Measurements from ENCODE around the gene MAEA. TPM values are rescaled to one million over a fixed set of nuclear protein-coding genes. Genes with fewer than 3 reads are reported as not detected.

Gene MAEA
- total RNA-seq, 1 donor from 2014 or later, result 56.3 TPM

DNA sequence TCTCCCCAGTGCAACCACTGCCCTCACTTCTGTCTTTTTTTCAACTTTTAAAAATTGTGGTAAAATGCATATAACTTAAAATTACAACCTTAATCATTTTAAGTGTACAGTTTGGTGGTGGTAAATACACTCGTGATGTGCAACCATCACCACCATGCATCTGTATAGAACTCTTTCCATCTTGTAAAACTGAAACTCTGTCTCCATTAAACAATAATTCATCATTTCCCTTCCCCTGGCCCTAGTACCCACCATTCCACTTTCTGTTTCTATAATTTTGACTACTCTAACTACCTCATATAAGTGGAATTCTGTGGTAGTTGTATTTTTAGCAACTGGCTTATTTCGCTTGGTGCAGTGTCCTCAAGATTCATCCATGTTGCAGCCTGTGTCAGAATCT lies 34.0 kb upstream of the MAEA start:
- no peak for DNase-seq (ENCODE audit: low spot score)
- H3K9me3 Mint-ChIP-seq (ENCODE audit: low read depth), result peaks cover 53% of the 10 kb centered on the region

DNA sequence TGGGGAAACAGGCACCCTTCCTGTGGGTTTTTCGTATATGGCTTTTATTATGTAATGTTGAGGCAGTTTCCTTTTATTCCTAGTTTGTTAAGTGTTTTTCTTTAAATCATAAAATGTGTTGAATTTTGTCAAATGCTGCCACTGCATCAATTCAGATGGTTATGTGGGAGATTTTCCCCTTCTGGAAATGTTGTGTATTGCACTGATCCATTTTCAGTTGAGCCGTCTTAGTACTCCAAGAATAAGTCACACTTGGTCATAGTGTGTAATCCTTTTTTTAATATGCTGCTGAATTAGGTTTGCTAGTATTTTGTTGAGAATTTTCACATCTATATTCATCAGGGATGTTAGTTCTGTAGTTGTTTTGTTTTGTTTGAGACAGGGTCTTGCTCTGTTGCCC lies 31.2 kb upstream of the MAEA start:
- Mint-ChIP-seq H3K9me3 (ENCODE audit: low read depth) (peaks cover 40% of the 10 kb centered on the region), H3K27ac (ENCODE audit: unreplicated experiment) (no peak overlapping the region), H3K4me3 (ENCODE audit: unreplicated experiment) (no peak overlapping the region), H3K27me3 (ENCODE audit: low read depth) (no peaks in the 10 kb centered on the region), H3K4me1 (ENCODE audit: low read depth) (no peaks in the 10 kb centered on the region), H3K36me3 (ENCODE audit: low read depth) (peaks cover 15% of the 10 kb centered on the region)
- TF ChIP-seq, protein P1, sequence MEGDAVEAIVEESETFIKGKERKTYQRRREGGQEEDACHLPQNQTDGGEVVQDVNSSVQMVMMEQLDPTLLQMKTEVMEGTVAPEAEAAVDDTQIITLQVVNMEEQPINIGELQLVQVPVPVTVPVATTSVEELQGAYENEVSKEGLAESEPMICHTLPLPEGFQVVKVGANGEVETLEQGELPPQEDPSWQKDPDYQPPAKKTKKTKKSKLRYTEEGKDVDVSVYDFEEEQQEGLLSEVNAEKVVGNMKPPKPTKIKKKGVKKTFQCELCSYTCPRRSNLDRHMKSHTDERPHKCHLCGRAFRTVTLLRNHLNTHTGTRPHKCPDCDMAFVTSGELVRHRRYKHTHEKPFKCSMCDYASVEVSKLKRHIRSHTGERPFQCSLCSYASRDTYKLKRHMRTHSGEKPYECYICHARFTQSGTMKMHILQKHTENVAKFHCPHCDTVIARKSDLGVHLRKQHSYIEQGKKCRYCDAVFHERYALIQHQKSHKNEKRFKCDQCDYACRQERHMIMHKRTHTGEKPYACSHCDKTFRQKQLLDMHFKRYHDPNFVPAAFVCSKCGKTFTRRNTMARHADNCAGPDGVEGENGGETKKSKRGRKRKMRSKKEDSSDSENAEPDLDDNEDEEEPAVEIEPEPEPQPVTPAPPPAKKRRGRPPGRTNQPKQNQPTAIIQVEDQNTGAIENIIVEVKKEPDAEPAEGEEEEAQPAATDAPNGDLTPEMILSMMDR (IDR thresholded peaks at IDR 0.05), result peak; percentile 37
- no peak for DNase-seq (ENCODE audit: low spot score)

More for the DNA sequence above, 34.0 kb upstream of the MAEA start:
- Mint-ChIP-seq H3K36me3 (ENCODE audit: low read depth) (peaks cover 27% of the 10 kb centered on the region), H3K27me3 (ENCODE audit: low read depth) (no peaks in the 10 kb centered on the region), H3K4me1 (ENCODE audit: low read depth) (peaks cover 6% of the 10 kb centered on the region), H3K4me3 (ENCODE audit: unreplicated experiment) (no peak overlapping the region), H3K27ac (ENCODE audit: unreplicated experiment) (no peak overlapping the region)
- TF ChIP-seq, protein P1 (IDR thresholded peaks at IDR 0.05), result no peak

DNA sequence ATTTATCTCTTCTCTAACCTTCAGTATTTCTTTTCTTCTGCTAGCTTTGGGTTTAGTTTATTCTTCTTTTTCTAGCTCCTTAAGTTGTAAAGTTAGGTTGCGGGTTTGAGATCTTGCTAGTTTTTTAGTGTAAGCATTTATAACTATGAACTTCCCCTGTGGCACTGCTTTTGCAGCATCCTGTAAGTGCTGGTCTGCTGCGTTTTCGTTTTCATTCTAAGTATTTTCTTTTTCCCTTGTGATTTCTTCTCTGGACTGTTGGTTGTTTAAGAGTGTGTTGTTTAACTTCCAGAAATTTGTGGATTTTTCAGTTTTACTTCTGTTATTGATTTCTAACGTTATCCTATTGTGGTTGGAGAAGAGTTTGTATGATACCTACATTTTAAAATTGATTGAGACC lies 29.7 kb upstream of the MAEA start:
- peaks cover 10% of the 10 kb centered on the region for H3K36me3 Mint-ChIP-seq (ENCODE audit: low read depth)
- H3K4me3 Mint-ChIP-seq (ENCODE audit: unreplicated experiment), result no peak overlapping the region
- H3K4me1 Mint-ChIP-seq (ENCODE audit: low read depth), result no peaks in the 10 kb centered on the region
- peaks cover 25% of the 10 kb centered on the region for H3K9me3 Mint-ChIP-seq (ENCODE audit: low read depth)
- no peak overlapping the region for H3K27ac Mint-ChIP-seq (ENCODE audit: unreplicated experiment)
- TF ChIP-seq, protein P1 (IDR thresholded peaks at IDR 0.05), result no peak
- no peaks in the 10 kb centered on the region for H3K27me3 Mint-ChIP-seq (ENCODE audit: low read depth)
- DNase-seq (ENCODE audit: low spot score), result no peak

DNA sequence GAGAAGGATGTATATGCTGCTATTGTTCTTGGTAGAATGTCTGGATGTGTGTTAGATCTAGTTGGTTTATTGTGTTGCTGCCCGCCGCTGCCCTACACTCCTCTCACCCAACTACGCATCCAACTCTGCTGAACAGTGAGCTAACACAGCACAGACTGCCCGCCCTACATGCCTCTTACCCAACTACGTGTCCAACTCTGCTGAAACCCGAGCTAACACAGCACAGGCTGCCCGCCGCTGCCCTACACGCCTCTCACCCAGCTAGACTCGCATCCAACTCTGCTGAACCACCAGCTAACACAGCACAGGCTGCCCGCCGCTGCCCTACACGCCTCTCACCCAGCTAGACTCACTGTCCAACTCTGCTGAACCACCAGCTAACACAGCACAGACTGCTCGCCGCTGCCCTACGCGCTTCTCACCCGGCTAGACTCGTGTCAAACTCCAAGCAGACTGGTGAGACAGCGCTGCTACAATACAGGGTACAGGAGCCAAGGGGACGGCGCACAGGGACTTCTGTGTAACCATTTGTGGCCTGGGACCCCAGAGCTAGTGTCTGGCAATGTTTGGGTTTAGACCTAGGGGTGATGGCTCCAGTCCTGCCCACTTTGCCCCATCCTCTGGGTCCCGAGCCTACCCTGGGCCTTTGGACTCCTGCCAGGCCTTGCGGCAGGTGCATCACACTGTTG lies 29.1 kb upstream of the MAEA start:
- Mint-ChIP-seq H3K9me3 (ENCODE audit: low read depth) (peaks cover 21% of the 10 kb centered on the region), H3K36me3 (ENCODE audit: low read depth) (peaks cover 10% of the 10 kb centered on the region), H3K4me1 (ENCODE audit: low read depth) (no peaks in the 10 kb centered on the region), H3K4me3 (ENCODE audit: unreplicated experiment) (no peak overlapping the region), H3K27me3 (ENCODE audit: low read depth) (no peaks in the 10 kb centered on the region), H3K27ac (ENCODE audit: unreplicated experiment) (no peak overlapping the region)
- DNase-seq (ENCODE audit: low spot score), result peak; percentile 85
- TF ChIP-seq, protein P1 (IDR thresholded peaks at IDR 0.05), result no peak

DNA sequence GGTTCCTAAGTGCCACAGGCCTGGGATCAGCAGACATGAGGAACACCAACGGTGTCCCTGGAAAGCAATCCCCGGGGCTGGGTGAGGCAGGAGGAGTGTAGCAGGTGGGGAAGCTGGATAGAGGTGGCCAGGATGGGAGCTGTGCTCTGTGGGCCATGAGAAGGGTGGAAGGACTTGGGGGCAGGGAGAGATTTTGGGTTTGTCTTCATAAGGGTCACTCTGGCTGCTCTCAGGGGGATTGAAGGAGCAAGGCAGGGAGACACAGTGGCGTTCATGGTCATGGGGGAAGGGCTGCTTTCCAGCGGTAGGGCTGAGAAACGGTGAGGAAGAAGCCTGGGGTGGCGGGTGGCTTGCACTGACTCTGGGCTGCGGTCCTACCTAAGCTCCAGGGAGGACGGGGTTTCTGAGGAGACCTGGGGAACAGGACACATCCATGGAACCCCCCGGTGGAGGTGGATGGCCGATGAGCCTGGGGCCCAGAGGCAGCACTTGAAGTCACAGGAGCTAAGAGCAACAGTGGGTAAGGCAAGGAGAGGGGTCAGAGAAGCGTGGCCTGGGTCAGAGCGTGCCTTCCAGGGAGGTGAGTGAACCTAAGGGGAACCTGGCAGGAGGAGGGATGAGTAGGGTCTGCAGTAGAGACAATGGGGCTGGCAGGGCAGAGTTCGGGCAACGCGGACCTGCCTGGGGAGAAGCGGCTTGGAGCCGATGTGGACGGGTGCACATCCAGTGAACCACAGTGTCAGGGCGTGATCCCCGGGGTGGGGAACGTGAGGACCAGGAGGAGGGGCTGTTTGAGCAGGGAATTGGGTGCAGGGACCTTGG lies 28.4 kb upstream of the MAEA start:
- Mint-ChIP-seq H3K27me3 (ENCODE audit: low read depth) (no peaks in the 10 kb centered on the region), H3K9me3 (ENCODE audit: low read depth) (peaks cover 19% of the 10 kb centered on the region), H3K4me3 (ENCODE audit: unreplicated experiment) (no peak overlapping the region), H3K36me3 (ENCODE audit: low read depth) (peaks cover 14% of the 10 kb centered on the region), H3K27ac (ENCODE audit: unreplicated experiment) (peak overlapping the region; percentile 14), H3K4me1 (ENCODE audit: low read depth) (no peaks in the 10 kb centered on the region)
- DNase-seq (ENCODE audit: low spot score), result peak; percentile 88
- TF ChIP-seq, protein P1 (IDR thresholded peaks at IDR 0.05), result no peak

Measured in chondrocyte (in vitro differentiated cells).